Spleen (tissue), 11 donors: ENCODE results near the gene LRP1-AS. TPM values are rescaled to one million over a fixed set of nuclear protein-coding genes. Genes with fewer than 3 reads are reported as not detected.

Experiments
- DNase-seq: peaks from one replicate; pipeline ENCODE4 v3.0.0-alpha.2; 2020
- H3K27ac ChIP-seq, 8 donors: fragments of 200-600 bp; sonication (generic) in 7 of 8; 1 replicate in 4 of 8; 2 replicates in 4 of 8; pipeline versions ENCODE4 v1.5.0 to v1.8.0; 2016 to 2021; ENCODE audit warnings: inconsistent platforms in 4 of 8, mild to moderate bottlenecking in 4 of 8, moderate library complexity in 1 of 8
- H3K27me3 ChIP-seq, 7 donors: fragments of 200-600 bp; sonication (generic) in 6 of 7; replicated peaks in 1 of 7; 1 replicate in 4 of 7; 2 replicates in 3 of 7; pipeline versions ENCODE4 v1.5.0 to v1.8.0; 2016 to 2021; ENCODE audit warnings: inconsistent platforms in 3 of 7, mild to moderate bottlenecking in 1 of 7
- H3K36me3 ChIP-seq, 6 donors: fragments of 200-600 bp; sonication (generic) in 5 of 6; 1 replicate in 4 of 6; 2 replicates in 2 of 6; pipeline versions ENCODE4 v1.5.0 to v1.8.0; 2016 to 2021; ENCODE audit warnings: inconsistent platforms in 2 of 6
- H3K4me1 ChIP-seq, 6 donors: fragments of 200-600 bp; sonication (generic) in 5 of 6; 1 replicate in 3 of 6; 2 replicates in 3 of 6; pipeline versions ENCODE4 v1.5.0 to v1.8.0; 2016 to 2021; ENCODE audit warnings: inconsistent platforms in 3 of 6
- H3K4me3 ChIP-seq, 8 donors: fragments of 200-600 bp; sonication (generic) in 7 of 8; 1 replicate in 4 of 8; 2 replicates in 4 of 8; pipeline versions ENCODE4 v1.5.0 to v1.8.0; 2016 to 2021; ENCODE audit warnings: inconsistent platforms in 4 of 8, mild to moderate bottlenecking in 4 of 8, moderate library complexity in 2 of 8
- H3K9me3 ChIP-seq, 8 donors: fragments of 200-600 bp; sonication (generic) in 7 of 8; 1 replicate in 4 of 8; 2 replicates in 4 of 8; pipeline versions ENCODE4 v1.5.0 to v1.8.0; 2016 to 2021; ENCODE audit warnings: inconsistent platforms in 4 of 8
- POLR2A ChIP-seq, 3 donors: fragments of 450-650 bp; IDR thresholded peaks; one replicate each; pipeline ENCODE4 v1.5.1; 2017; ENCODE audit warnings: antibody characterized with exemption in 3 of 3, mild to moderate bottlenecking in 1 of 3
- POLR2AphosphoS5 ChIP-seq, 3 donors: sonication (generic); formaldehyde crosslinking; IDR thresholded peaks; one replicate each; pipeline ENCODE4 v1.5.1; 2017; ENCODE audit warnings: antibody characterized with exemption in 3 of 3
- WGBS, 5 donors: extraction: QIAGEN DNeasy Blood & Tissue Kit in 3 of 5; methylation state at CpG; one replicate each; pipeline versions ENCODE4 v1.1.5 to v1.1.7; 2013 to 2018; 5-methylcytosine and 5-hydroxymethylcytosine counted together
- intact Hi-C: fragments of 100-400 bp; cut with DNase I; formaldehyde crosslinking; loops from one replicate; pipeline ENCODE4 v1.15.0; 2023; ENCODE audit warnings: low total_unique reads
- microRNA-seq, 3 donors: library from miRNA; unstranded; fragments of <30 nt; microRNA quantifications; one replicate each; pipeline versions ENCODE4 to v1.1.0, GENCODE V29; 2019 to 2020
- polyA plus RNA-seq, 3 donors: library from polyadenylated mRNA; stranded (reverse); fragments of 200-250 nt; gene quantifications; one replicate each; pipeline ENCODE4 v1.2.1, GENCODE V29; 2013
- small RNA-seq, 4 donors: library from RNA; depleted of rRNA; stranded (forward); fragments of <200 nt; gene quantifications; one replicate each; pipeline ENCODE3, GENCODE V24; 2016
- total RNA-seq, 7 donors: library from RNA; depleted of rRNA in 3 of 7; stranded (reverse); fragments of >200 nt in 3 of 7; fragmentation: NEBNext Ultra II Directional in 4 of 7; extraction: Animal tissue kit (Norgen Biotek cat#: 25700) in 4 of 7; gene quantifications; one replicate each; pipeline versions ENCODE4 v1.1.0 to v1.2.1, GENCODE V29; 2016 to 2021
- TF ChIP-seq, protein P1 (sequence below), 11 experiments: fragments of 200-600 bp in 7 of 11; fragments of 450-650 bp in 4 of 11; sonication (generic) in 4 of 11; IDR thresholded peaks in 8 of 11; conservative IDR thresholded peaks in 3 of 11; 1 replicate in 7 of 11; 2 replicates in 4 of 11; pipeline versions ENCODE4 v1.4.0 to v1.8.0; 2016 to 2021; ENCODE audit warnings: antibody characterized with exemption in 11 of 11, inconsistent platforms in 4 of 11, mild to moderate bottlenecking in 1 of 11
- donor health status: healthy with polysubstance abuse.
- donor health status: DM: no; HTN: no; CAD: no; lungs with moderate emphysema.
- donor health status: DM: no; HTN: no; CAD: no.
- donor health status: Bipolar disorder and iron deficiency.
- donor health status: healthy.
- donor health status: DM: no; HTN: no; CAD: no.
- donor health status: DM: yes; HTN: yes; CAD: no.

The LRP1-AS gene
- total and polyA plus RNA-seq, 10 donors = not detected

- Histone ChIP-seq H3K27ac (no peak overlapping the region), H3K36me3 (peaks cover 0 to 94% (median 73%) of the 10 kb centered on the region in 6 donors), H3K9me3 (no peaks in the 10 kb centered on the region), H3K4me3 (no peak overlapping the region), H3K27me3 (no peaks in the 10 kb centered on the region), H3K4me1 (peaks cover 12 to 78% (median 31%) of the 10 kb centered on the region in 6 donors)
- intact Hi-C loops = no loop called here
- TF ChIP-seq, protein P1, sequence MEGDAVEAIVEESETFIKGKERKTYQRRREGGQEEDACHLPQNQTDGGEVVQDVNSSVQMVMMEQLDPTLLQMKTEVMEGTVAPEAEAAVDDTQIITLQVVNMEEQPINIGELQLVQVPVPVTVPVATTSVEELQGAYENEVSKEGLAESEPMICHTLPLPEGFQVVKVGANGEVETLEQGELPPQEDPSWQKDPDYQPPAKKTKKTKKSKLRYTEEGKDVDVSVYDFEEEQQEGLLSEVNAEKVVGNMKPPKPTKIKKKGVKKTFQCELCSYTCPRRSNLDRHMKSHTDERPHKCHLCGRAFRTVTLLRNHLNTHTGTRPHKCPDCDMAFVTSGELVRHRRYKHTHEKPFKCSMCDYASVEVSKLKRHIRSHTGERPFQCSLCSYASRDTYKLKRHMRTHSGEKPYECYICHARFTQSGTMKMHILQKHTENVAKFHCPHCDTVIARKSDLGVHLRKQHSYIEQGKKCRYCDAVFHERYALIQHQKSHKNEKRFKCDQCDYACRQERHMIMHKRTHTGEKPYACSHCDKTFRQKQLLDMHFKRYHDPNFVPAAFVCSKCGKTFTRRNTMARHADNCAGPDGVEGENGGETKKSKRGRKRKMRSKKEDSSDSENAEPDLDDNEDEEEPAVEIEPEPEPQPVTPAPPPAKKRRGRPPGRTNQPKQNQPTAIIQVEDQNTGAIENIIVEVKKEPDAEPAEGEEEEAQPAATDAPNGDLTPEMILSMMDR (IDR thresholded peaks at IDR 0.05 in 8 of 11, conservative IDR thresholded peaks at IDR 0.05 in 3 of 11) = no peak
- TF ChIP-seq POLR2AphosphoS5 (IDR thresholded peaks at IDR 0.05) (no peak), POLR2A (IDR thresholded peaks at IDR 0.05) (no peak)
- 88 to 94% (median 92%) methylated on average over 8 of the region's 8 CpGs for WGBS, 5 donors
- DNase-seq = no peak
These were observed 49.9 kb downstream of the LRP1-AS start for GRCh38 chr12:57097554-57097835.

- no peak overlapping the region for H3K4me3 ChIP-seq
- 86 to 95% (median 89%) methylated on average over 6 to 8 of the region's 8 CpGs for WGBS, 5 donors
- H3K27ac ChIP-seq = peak overlapping the region in 4 of 8 donors; percentile 5 to 53 (median 10)
- TF ChIP-seq, protein P1 (IDR thresholded peaks at IDR 0.05 in 8 of 11, conservative IDR thresholded peaks at IDR 0.05 in 3 of 11) = no peak
- peak in 2 of 3 donors; percentile 55 to 66 for TF ChIP-seq POLR2AphosphoS5 (IDR thresholded peaks at IDR 0.05)
- no peak for TF ChIP-seq POLR2A (IDR thresholded peaks at IDR 0.05)
- no peaks in the 10 kb centered on the region for H3K9me3 ChIP-seq
- H3K4me1 ChIP-seq = peaks cover 13 to 78% (median 29%) of the 10 kb centered on the region in 6 donors
- H3K27me3 ChIP-seq = no peaks in the 10 kb centered on the region
- DNase-seq = no peak
- intact Hi-C loops = no loop called here
- H3K36me3 ChIP-seq = peaks cover 0 to 94% (median 70%) of the 10 kb centered on the region in 6 donors
These were observed 50.5 kb downstream of the LRP1-AS start for GRCh38 chr12:57096748-57097553.

- TF ChIP-seq, protein P1 (IDR thresholded peaks at IDR 0.05 in 8 of 11, conservative IDR thresholded peaks at IDR 0.05 in 3 of 11) = no peak
- TF ChIP-seq POLR2AphosphoS5 (IDR thresholded peaks at IDR 0.05) (peak; percentile 52 to 68 (median 59)), POLR2A (IDR thresholded peaks at IDR 0.05) (no peak)
- Histone ChIP-seq H3K9me3 (no peaks in the 10 kb centered on the region), H3K4me3 (no peak overlapping the region), H3K4me1 (peaks cover 13 to 80% (median 33%) of the 10 kb centered on the region in 6 donors), H3K36me3 (peaks cover 0 to 94% (median 75%) of the 10 kb centered on the region in 6 donors), H3K27ac (peak overlapping the region in 4 of 8 donors; percentile 9 to 53 (median 22)), H3K27me3 (no peaks in the 10 kb centered on the region)
- WGBS, 5 donors = 82 to 95% (median 91%) methylated on average over 6 of the region's 6 CpGs
- no peak for DNase-seq
- intact Hi-C loops = no loop called here
These were observed 51.3 kb downstream of the LRP1-AS start for GRCh38 chr12:57096099-57096572.

DNA sequence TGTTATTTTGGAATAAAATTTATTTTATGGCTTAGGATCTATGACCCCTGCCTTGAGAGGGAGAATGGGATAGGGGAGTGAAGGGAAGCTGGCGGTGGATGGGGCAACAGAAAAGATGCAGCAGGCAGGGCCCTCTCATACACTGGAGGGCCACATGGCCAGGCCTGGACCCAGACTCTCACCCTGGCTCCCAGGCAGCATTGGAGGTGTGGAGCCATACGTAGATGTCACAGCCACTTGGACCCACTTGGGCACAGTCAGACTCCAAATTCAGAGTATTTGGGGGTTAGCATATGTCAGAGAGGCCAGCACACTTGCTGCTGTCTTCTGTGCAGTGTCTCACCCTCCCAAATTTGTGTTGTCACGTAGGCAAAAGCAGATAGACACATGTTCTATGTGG lies 52.0 kb downstream of the LRP1-AS start:
- Histone ChIP-seq H3K4me3 (no peak overlapping the region), H3K36me3 (peaks cover 0 to 92% (median 75%) of the 10 kb centered on the region in 6 donors), H3K27me3 (no peaks in the 10 kb centered on the region), H3K4me1 (peaks cover 15 to 82% (median 38%) of the 10 kb centered on the region in 6 donors), H3K9me3 (no peaks in the 10 kb centered on the region), H3K27ac (peak overlapping the region in 5 of 8 donors; percentile 1 to 82 (median 65))
- intact Hi-C loops = no loop called here
- WGBS, 5 donors = 78 to 89% (median 87%) methylated on average over 3 of the region's 3 CpGs
- DNase-seq = no peak
- TF ChIP-seq POLR2A (IDR thresholded peaks at IDR 0.05) = no peak
- peak; percentile 9 to 54 (median 16) for TF ChIP-seq POLR2AphosphoS5 (IDR thresholded peaks at IDR 0.05)

Small RNA genes lying within 50 kb of the gene (microRNA-seq; reads per million reads assigned to microRNA genes)
- 1.4 to 6.5 (median 2.3) reads per million in 3 donors for gene MIR1228

Small RNA genes lying within 50 kb of the gene (small RNA-seq; reads per million reads assigned to genes)
- gene MIR1228 = 1.2 to 2.5 (median 1.6) reads per million in 4 donors

Other genes with a start within 250 kb of the LRP1-AS start
- under 1 TPM in 1 of 7 donors, not detected in 6; 0.51 TPM for gene SDR9C7, start 213.2 kb downstream of the LRP1-AS start, total RNA-seq
- under 1 TPM in 2 of 3 donors, not detected in 1; 0.03 to 0.04 TPM for gene SDR9C7, start 213.2 kb downstream of the LRP1-AS start, polyA plus RNA-seq
- 1 to 10 TPM in 6 of 7 donors, under 1 TPM in 1; 0.94 to 3.9 (median 2.6) TPM for gene RDH16, start 190.0 kb downstream of the LRP1-AS start, total RNA-seq
- 1 to 10 TPM in 2 of 3 donors, under 1 TPM in 1; 0.86 to 3.0 (median 2.3) TPM for gene RDH16, start 190.0 kb downstream of the LRP1-AS start, polyA plus RNA-seq
- 10 to 100 TPM in 6 of 7 donors, 1 to 10 TPM in 1; 8.7 to 15.7 (median 11.9) TPM for gene ZBTB39, start 141.1 kb downstream of the LRP1-AS start, total RNA-seq
- 1 to 10 TPM; 1.7 to 3.3 (median 2.0) TPM for gene ZBTB39, start 141.1 kb downstream of the LRP1-AS start, polyA plus RNA-seq
- not detected for gene TAC3, start 131.1 kb downstream of the LRP1-AS start, total RNA-seq
- under 1 TPM in 2 of 3 donors, not detected in 1; 0.11 to 0.20 TPM for gene TAC3, start 131.1 kb downstream of the LRP1-AS start, polyA plus RNA-seq
- 1 to 10 TPM in 1 of 7 donors, under 1 TPM in 5, not detected in 1; 0.14 to 1.4 (median 0.48) TPM for gene MYO1A, start 97.5 kb downstream of the LRP1-AS start, total RNA-seq
- gene MYO1A, start 97.5 kb downstream of the LRP1-AS start, polyA plus RNA-seq = under 1 TPM; 0.12 to 0.22 (median 0.20) TPM
- 10 to 100 TPM; 13.3 to 17.1 (median 15.3) TPM for gene NEMP1, start 68.8 kb downstream of the LRP1-AS start, total RNA-seq
- 1 to 10 TPM; 4.5 to 5.1 (median 4.7) TPM for gene NEMP1, start 68.8 kb downstream of the LRP1-AS start, polyA plus RNA-seq
- gene NAB2, start 58.5 kb downstream of the LRP1-AS start, total RNA-seq = 10 to 100 TPM; 14.8 to 25.0 (median 18.2) TPM
- 10 to 100 TPM in 2 of 3 donors, 1 to 10 TPM in 1; 9.0 to 19.1 (median 13.2) TPM for gene NAB2, start 58.5 kb downstream of the LRP1-AS start, polyA plus RNA-seq
- gene STAT6, start 36.3 kb downstream of the LRP1-AS start, total RNA-seq = 100 to 1,000 TPM; 196 to 336 (median 280) TPM
- gene STAT6, start 36.3 kb downstream of the LRP1-AS start, polyA plus RNA-seq = 100 to 1,000 TPM; 140 to 312 (median 241) TPM
- 100 to 1,000 TPM; 103 to 216 (median 181) TPM for gene LRP1, start 19.1 kb downstream of the LRP1-AS start, total RNA-seq
- 10 to 100 TPM in 2 of 3 donors, 1 to 10 TPM in 1; 8.9 to 24.0 (median 13.0) TPM for gene LRP1, start 19.1 kb downstream of the LRP1-AS start, polyA plus RNA-seq
- under 1 TPM in 3 of 7 donors, not detected in 4; 0.28 to 0.60 (median 0.54) TPM for gene NXPH4, start 69.2 kb upstream of the LRP1-AS start, total RNA-seq
- gene NXPH4, start 69.2 kb upstream of the LRP1-AS start, polyA plus RNA-seq = under 1 TPM; 0.11 to 0.19 (median 0.15) TPM
- gene SHMT2, start 82.1 kb upstream of the LRP1-AS start, total RNA-seq = 10 to 100 TPM; 52.2 to 86.6 (median 63.8) TPM
- gene SHMT2, start 82.1 kb upstream of the LRP1-AS start, polyA plus RNA-seq = 10 to 100 TPM; 47.3 to 72.7 (median 57.8) TPM
- gene STAC3, start 103.6 kb upstream of the LRP1-AS start, total RNA-seq = 1 to 10 TPM; 3.4 to 9.8 (median 5.6) TPM
- 10 to 100 TPM; 10.1 to 16.4 (median 10.4) TPM for gene STAC3, start 103.6 kb upstream of the LRP1-AS start, polyA plus RNA-seq